HEK293 (cell line): ENCODE data around the gene ACACB.

Experiments
- CTCF ChIA-PET: fragments of 350-600 bp; formaldehyde crosslinking; extraction: SDS; loops from one replicate; lab custom pipeline; 2021; ENCODE audit warnings: antibody characterized with exemption; lab: Yijun Ruan, JAX
- POLR2A ChIA-PET: fragments of 300-600 bp; formaldehyde crosslinking; extraction: SDS; loops from one replicate; lab custom pipeline; 2020; ENCODE audit warnings: antibody characterized with exemption, inconsistent platforms; lab: Yijun Ruan, JAX
- H3K27ac ChIP-seq: fragments of 200-500 bp; sonication (Bioruptor generic); 2 replicates; pipeline ENCODE4 v1.5.1; 2014; ENCODE audit warnings: low read depth, low read length, control low read depth, inconsistent platforms; ENCODE audit errors: extremely low read depth
- H3K36me3 ChIP-seq, 2 experiments: fragments of 200-500 bp in 1 of 2; sonication (Bioruptor generic) in 1 of 2; 1 replicate in 1 of 2; 2 replicates in 1 of 2; pipeline ENCODE4 v1.5.1; 2014 to 2017; ENCODE audit warnings: inconsistent platforms in 2 of 2, low read length in 2 of 2; ENCODE audit not compliant: control insufficient read depth in 2 of 2, insufficient read depth in 1 of 2
- H3K4me1 ChIP-seq: fragments of 200-500 bp; sonication (Bioruptor generic); 2 replicates; pipeline ENCODE4 v1.5.1; 2014; ENCODE audit warnings: mild to moderate bottlenecking, low read length, inconsistent platforms; ENCODE audit not compliant: control insufficient read depth, insufficient read depth
- H3K4me3 ChIP-seq: 2 replicates; pipeline ENCODE4 v1.5.1; 2011; ENCODE audit warnings: low read depth, mild to moderate bottlenecking, control low read depth, low read length, moderate library complexity
- H3K9me3 ChIP-seq: fragments of 200-500 bp; sonication (Bioruptor generic); 2 replicates; pipeline ENCODE4 v1.5.1; 2014; ENCODE audit warnings: low read depth, low read length, inconsistent platforms; ENCODE audit not compliant: control insufficient read depth, insufficient read depth
- CTCF ChIP-seq: fragments of 450-650 bp; formaldehyde crosslinking; IDR thresholded peaks from 2 replicates; pipeline ENCODE4 v1.5.1; 2016; ENCODE audit warnings: missing biosample characterization, missing genetic modification characterization
- GLIS2 ChIP-seq: fragments of 450-650 bp; formaldehyde crosslinking; IDR thresholded peaks from 2 replicates; pipeline ENCODE4 v1.5.1; 2016; ENCODE audit warnings: missing biosample characterization, missing genetic modification characterization
- HOXA7 ChIP-seq: sonication (generic); formaldehyde crosslinking; IDR thresholded peaks from 2 replicates; pipeline ENCODE4 v1.8.1; 2022; ENCODE audit warnings: missing genetic modification reagents, borderline replicate concordance
- MEIS1 ChIP-seq: sonication (generic); formaldehyde crosslinking; IDR thresholded peaks from 2 replicates; pipeline ENCODE4 v1.8.1; 2022; ENCODE audit warnings: missing genetic modification reagents, mild to moderate bottlenecking, borderline replicate concordance
- PRDM10 ChIP-seq: fragments of 450-650 bp; formaldehyde crosslinking; IDR thresholded peaks from 2 replicates; pipeline ENCODE4 v1.5.1; 2016; ENCODE audit warnings: missing biosample characterization, missing genetic modification characterization
- REST ChIP-seq: fragments of 450-650 bp; formaldehyde crosslinking; IDR thresholded peaks from 2 replicates; pipeline ENCODE4 v1.5.1; 2016; ENCODE audit warnings: missing biosample characterization, missing genetic modification characterization
- SP2 ChIP-seq: fragments of 450-650 bp; formaldehyde crosslinking; IDR thresholded peaks from 2 replicates; pipeline ENCODE4 v1.5.1; 2016; ENCODE audit warnings: missing biosample characterization, missing genetic modification characterization
- ZBTB20 ChIP-seq: fragments of 450-650 bp; formaldehyde crosslinking; IDR thresholded peaks from 2 replicates; pipeline ENCODE4 v1.5.1; 2016; ENCODE audit warnings: missing biosample characterization, missing genetic modification characterization
- ZBTB44 ChIP-seq: fragments of 450-650 bp; IDR thresholded peaks from 2 replicates; pipeline ENCODE4 v1.5.1; 2018; ENCODE audit warnings: missing biosample characterization, mild to moderate bottlenecking, missing genetic modification characterization
- ZBTB8A ChIP-seq: fragments of 450-650 bp; formaldehyde crosslinking; IDR thresholded peaks from 2 replicates; pipeline ENCODE4 v1.5.1; 2016; ENCODE audit warnings: missing biosample characterization, missing genetic modification characterization
- ZEB2 ChIP-seq: fragments of 450-650 bp; formaldehyde crosslinking; IDR thresholded peaks from 2 replicates; pipeline ENCODE4 v1.5.1; 2016; ENCODE audit warnings: missing biosample characterization, missing genetic modification characterization
- ZNF184 ChIP-seq: fragments of 450-650 bp; IDR thresholded peaks from 2 replicates; pipeline ENCODE4 v1.5.1; 2018; ENCODE audit warnings: missing biosample characterization, mild to moderate bottlenecking, missing genetic modification characterization
- ZNF248 ChIP-seq: fragments of 450-650 bp; formaldehyde crosslinking; IDR thresholded peaks from 2 replicates; pipeline ENCODE4 v1.5.1; 2017; ENCODE audit warnings: missing biosample characterization, missing genetic modification characterization
- ZNF341 ChIP-seq: fragments of 450-650 bp; formaldehyde crosslinking; IDR thresholded peaks from 2 replicates; pipeline ENCODE4; 2016; ENCODE audit warnings: low read depth, missing biosample characterization, missing genetic modification characterization
- ZNF391 ChIP-seq: fragments of 450-650 bp; formaldehyde crosslinking; IDR thresholded peaks from 2 replicates; pipeline ENCODE4 v1.5.1; 2016; ENCODE audit warnings: low read depth, missing biosample characterization, missing genetic modification characterization, borderline replicate concordance
- ZNF449 ChIP-seq: fragments of 450-650 bp; formaldehyde crosslinking; IDR thresholded peaks from 2 replicates; pipeline ENCODE4 v1.5.1; 2017; ENCODE audit warnings: missing biosample characterization, mild to moderate bottlenecking, missing genetic modification characterization, moderate library complexity
- ZNF544 ChIP-seq: fragments of 450-650 bp; formaldehyde crosslinking; IDR thresholded peaks from 2 replicates; pipeline ENCODE4 v1.5.0; 2017; ENCODE audit warnings: missing biosample characterization, missing genetic modification characterization
- ZNF561 ChIP-seq: fragments of 450-650 bp; IDR thresholded peaks from 2 replicates; pipeline ENCODE4 v1.5.1; 2018; ENCODE audit warnings: missing biosample characterization, missing genetic modification characterization, borderline replicate concordance
- ZNF585B ChIP-seq: fragments of 450-650 bp; formaldehyde crosslinking; IDR thresholded peaks from 2 replicates; pipeline ENCODE4 v1.5.1; 2016; ENCODE audit warnings: missing biosample characterization, missing genetic modification characterization
- ZSCAN4 ChIP-seq: fragments of 450-650 bp; formaldehyde crosslinking; IDR thresholded peaks from 2 replicates; pipeline ENCODE4 v1.5.1; 2017; ENCODE audit warnings: missing biosample characterization, missing genetic modification characterization
- ZXDB ChIP-seq: fragments of 450-650 bp; formaldehyde crosslinking; IDR thresholded peaks from 2 replicates; pipeline ENCODE4 v1.5.1; 2016; ENCODE audit warnings: missing biosample characterization, missing genetic modification characterization

Gene ACACB

GRCh38 chr12:109307051-109307450 is 190.7 kb downstream of the ACACB start (continued):
- TF ChIP-seq ZEB2 (tag by site-specific recombination) (no peak), ZNF544 (tag by site-specific recombination) (no peak), ZNF341 (tag by site-specific recombination) (peak; percentile 93), MEIS1 (CRISPR knock-in tag) (no peak)

- ChIA-PET POLR2A (interaction anchor here (0.6 to 1.0 kb wide), 4 partner anchors 28 to 419 kb away, joined by 3 read pairs; partner anchors contain the start of gene KCTD10), CTCF (interaction anchor here (0.8 to 1.4 kb wide), 3 partner anchors 78 to 197 kb away, joined by 3 read pairs; no protein-coding TSS in a partner anchor)
- Histone ChIP-seq H3K4me1 (peaks cover 18% of the 10 kb centered on the region), H3K9me3 (no peaks in the 10 kb centered on the region), H3K36me3 (no peaks in the 10 kb centered on the region), H3K4me3 (peak within 1 kb of the TSS; percentile 52), H3K27ac (peak within 1 kb of the TSS; percentile 62; the same call in 1 of the 2 replicates)
- no peak for TF ChIP-seq ZNF391 (tag by site-specific recombination)
- TF ChIP-seq HOXA7 (CRISPR knock-in tag) = no peak
- TF ChIP-seq PRDM10 = no peak
- peak; percentile 12; the same call in 1 of the 2 replicates for TF ChIP-seq ZBTB44
- TF ChIP-seq ZNF341 (tag by site-specific recombination) = peak; percentile 70
- no peak for TF ChIP-seq ZSCAN4 (tag by site-specific recombination)
- TF ChIP-seq ZNF449 (tag by site-specific recombination) = no peak
- TF ChIP-seq ZNF248 (tag by site-specific recombination) = no peak
- TF ChIP-seq ZBTB8A = peak; percentile 19; the same call in 1 of the 2 replicates
- no peak for TF ChIP-seq ZNF585B
- TF ChIP-seq ZNF184 (tag by site-specific recombination) = no peak
- TF ChIP-seq GLIS2 (tag by site-specific recombination) = peak; percentile 72
- peak; percentile 60 for TF ChIP-seq SP2 (tag by site-specific recombination)
- TF ChIP-seq ZEB2 (tag by site-specific recombination) = no peak
- TF ChIP-seq REST (tag by site-specific recombination) = peak; percentile 95
- TF ChIP-seq ZXDB = peak; percentile 60
- peak; percentile 93 for TF ChIP-seq ZBTB20 (tag by site-specific recombination)
- TF ChIP-seq ZNF561 (tag by site-specific recombination) = peak; percentile 13; the same call in 1 of the 2 replicates
- TF ChIP-seq CTCF = 0 out of 2 replicates have a peak, but pooled peaks have one; percentile 14
Measured at GRCh38 chr12:109308534-109309380, 192.4 kb downstream of the ACACB start, which contains the start of gene FOXN4. Gene FOXN4 (minus strand): TSS chr12:109309284. CDS start chr12:109308321, 963 bp downstream.
